ENCODE measurements around the gene SARM1.

GRCh38 chr17:28406473-28406814 lies 35.0 kb downstream of the SARM1 start:
- TF ChIP-seq EZH2 (IDR thresholded peaks at IDR 0.05; ENCODE audit: borderline replicate concordance, low read length), result no peak
- TF ChIP-seq CTCF (conservative IDR thresholded peaks at IDR 0.05 in 1 of 2, IDR thresholded peaks at IDR 0.05 in 1 of 2; ENCODE audit: extremely low read depth in 1 of 2, insufficient read depth in 1 of 2, low read depth in 1 of 2, low read length in 2 of 2), result no peak

Data from mammary epithelial cell (primary cell).